HUES6 (cell line): Measurements from ENCODE around the gene VEGFD.
"Not testable (repeated sequence)": the region's sequence is repeated elsewhere in the genome, so short reads cannot be mapped to it uniquely, and the experiment has no call there.

Experiments
- H3K27ac ChIP-seq: 2 replicates; pipeline ENCODE4 v1.7.0; 2013; ENCODE audit warnings: low read depth, mild to moderate bottlenecking, low read length, inconsistent platforms
- H3K27me3 ChIP-seq: 2 replicates; pipeline ENCODE4 v1.6.1; 2013; ENCODE audit warnings: low read length; ENCODE audit not compliant: control insufficient read depth, insufficient read depth
- H3K36me3 ChIP-seq: 2 replicates; pipeline ENCODE4 v1.6.1; 2013; ENCODE audit warnings: low read length; ENCODE audit not compliant: control insufficient read depth, insufficient read depth
- H3K4me1 ChIP-seq: 2 replicates; pipeline ENCODE4 v1.6.1; 2013; ENCODE audit warnings: low read length; ENCODE audit not compliant: control insufficient read depth, insufficient read depth
- H3K4me3 ChIP-seq: 2 replicates; pipeline ENCODE4 v1.5.1; 2013; ENCODE audit warnings: low read depth, low read length
- H3K9ac ChIP-seq: one replicate; pipeline ENCODE4 v1.6.1; 2013; ENCODE audit warnings: mild to moderate bottlenecking, low read length
- H3K9me3 ChIP-seq: 2 replicates; pipeline ENCODE4 v1.6.1; 2013; ENCODE audit warnings: low read depth, low read length; ENCODE audit not compliant: control insufficient read depth, insufficient read depth

VEGFD gene

DNA sequence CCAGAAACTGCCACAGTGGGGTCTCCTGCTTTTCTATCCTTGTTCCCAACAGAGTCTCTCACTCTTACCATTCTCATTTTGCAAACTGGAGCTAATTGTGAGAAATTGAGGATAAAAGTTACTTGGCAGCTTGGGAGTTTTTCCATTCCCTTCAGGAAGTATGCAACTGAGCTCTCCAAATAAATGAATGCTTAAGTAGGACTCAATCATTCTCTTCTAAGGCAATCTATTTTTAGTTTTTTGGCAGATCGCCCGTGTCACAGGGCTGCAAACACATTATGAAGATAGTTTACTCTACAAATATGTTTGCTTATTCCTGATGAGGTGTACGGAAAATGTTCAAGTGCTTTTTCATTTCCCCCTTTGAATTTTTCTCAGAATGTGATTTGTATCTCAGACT is 74.1 kb downstream of the VEGFD start:
- H3K27me3 ChIP-seq = peaks cover 20% of the 10 kb centered on the region
- no peaks in the 10 kb centered on the region for H3K9me3 ChIP-seq
- no peaks in the 10 kb centered on the region for H3K4me1 ChIP-seq
- no peak overlapping the region for H3K4me3 ChIP-seq
- no peak overlapping the region for H3K27ac ChIP-seq
- H3K36me3 ChIP-seq = no peaks in the 10 kb centered on the region
- H3K9ac ChIP-seq = no peak overlapping the region

DNA sequence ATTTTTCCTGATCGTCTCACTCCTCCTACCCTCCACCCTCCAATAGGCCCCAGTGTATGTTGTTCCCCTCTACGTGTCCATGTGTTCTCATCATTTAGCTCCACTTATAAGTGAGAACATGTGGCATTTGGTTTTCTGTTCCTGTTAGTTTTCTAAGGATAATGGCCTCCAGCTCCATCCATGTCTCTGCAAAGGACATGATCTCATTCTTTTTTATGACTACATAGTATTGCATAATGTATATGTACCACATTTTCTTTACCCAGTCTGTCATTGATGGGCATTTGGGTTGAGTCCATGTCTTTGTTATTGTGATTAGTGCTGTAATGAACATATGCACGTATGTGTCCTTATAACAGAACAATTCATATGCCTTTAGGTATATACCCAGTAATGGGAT is 78.3 kb downstream of the VEGFD start:
- H3K9me3 ChIP-seq, H3K4me1 ChIP-seq, H3K9ac ChIP-seq, H3K4me3 ChIP-seq, H3K36me3 ChIP-seq, H3K27ac ChIP-seq: not testable (repeated sequence)
- H3K27me3 ChIP-seq = peaks cover 25% of the 10 kb centered on the region

DNA sequence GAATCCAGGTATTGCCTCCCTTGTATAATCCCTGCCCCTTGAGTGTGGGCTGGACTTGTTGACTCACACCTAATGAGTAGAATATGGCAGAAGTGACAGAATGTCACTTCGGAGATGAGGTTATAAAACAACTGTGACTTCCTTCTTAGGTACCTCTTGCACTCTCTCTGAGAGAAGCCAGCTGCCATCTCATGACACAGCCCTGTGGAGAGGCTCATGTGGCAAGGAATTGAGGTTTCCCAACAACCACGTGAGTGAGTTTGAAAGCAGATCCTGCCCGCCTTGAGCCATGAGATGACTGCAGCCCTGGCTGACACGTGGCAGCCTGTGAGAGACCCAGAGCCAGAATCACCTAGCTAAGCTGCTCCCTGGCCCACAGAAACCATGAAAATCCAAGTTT is 82.3 kb downstream of the VEGFD start:
- Histone ChIP-seq H3K27me3 (peaks cover 14% of the 10 kb centered on the region; the same call in 1 of the 2 replicates), H3K27ac (no peak overlapping the region)

DNA sequence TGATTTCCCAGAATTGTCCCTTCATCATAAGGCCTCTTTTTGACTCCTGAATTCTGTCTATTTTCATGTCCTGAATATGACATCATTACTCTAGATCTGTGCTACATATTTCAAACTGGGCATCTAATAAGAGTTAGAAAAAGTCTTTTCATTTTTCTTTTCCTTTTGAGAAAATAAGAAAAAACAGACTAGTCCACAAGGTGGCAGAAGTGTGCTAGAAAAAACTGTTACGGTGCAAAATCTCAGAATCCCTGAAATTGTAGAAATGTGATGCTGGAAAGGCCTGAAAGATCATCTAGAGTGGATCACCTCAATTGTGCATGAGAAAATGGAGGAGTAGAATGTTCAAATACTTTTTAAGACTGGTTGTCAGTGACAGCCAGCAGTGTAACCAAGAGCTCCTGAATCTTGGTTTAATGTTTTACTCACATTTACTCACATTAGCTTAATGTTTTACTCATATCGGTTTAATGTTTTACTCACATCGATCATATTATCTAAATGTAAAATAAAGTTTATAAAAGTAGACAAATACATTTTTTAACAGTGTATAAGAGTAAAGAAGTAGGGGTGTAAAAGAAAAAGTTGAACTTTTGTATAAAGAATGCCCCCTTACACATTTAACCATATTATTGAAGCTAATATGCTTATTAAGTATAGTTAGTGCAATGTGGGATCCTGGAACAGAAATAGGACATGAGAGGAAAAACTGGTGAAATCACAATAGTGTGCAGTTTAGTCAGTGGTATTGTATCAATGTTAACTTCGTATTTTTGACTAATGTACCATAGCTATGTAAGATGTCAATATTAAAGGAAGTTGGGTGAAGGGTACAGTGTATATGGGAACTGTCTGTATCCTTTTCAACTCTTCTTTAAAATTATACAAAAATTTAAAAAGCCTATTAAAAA is 84.0 kb downstream of the VEGFD start:
- H3K9ac ChIP-seq = no peak overlapping the region
- no peak overlapping the region for H3K27ac ChIP-seq
- H3K4me3 ChIP-seq = no peak overlapping the region

More for the DNA sequence above, 82.3 kb downstream of the VEGFD start:
- no peaks in the 10 kb centered on the region for H3K36me3 ChIP-seq
- no peaks in the 10 kb centered on the region for H3K4me1 ChIP-seq
- H3K4me3 ChIP-seq = no peak overlapping the region
- no peak overlapping the region for H3K9ac ChIP-seq
- H3K9me3 ChIP-seq = no peaks in the 10 kb centered on the region

DNA sequence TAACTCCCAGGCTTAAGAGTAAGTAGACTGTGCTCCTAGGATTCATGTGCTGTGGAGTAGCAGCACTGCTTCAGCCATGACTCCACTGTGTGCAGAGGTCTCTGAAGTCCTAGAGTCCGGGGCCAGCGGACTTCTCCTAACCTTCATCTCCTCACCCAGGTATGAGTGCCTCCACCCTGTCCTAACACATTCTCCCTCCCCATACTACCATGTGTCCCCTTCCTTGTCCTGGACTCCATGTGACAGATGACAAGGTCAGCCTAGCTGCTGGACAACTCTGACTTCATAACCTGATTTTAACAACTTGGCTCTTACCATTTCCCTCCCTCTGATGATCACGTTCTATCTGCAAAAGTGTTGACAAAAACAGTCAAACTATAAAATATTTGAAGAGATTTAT is 85.4 kb downstream of the VEGFD start:
- Histone ChIP-seq H3K9ac (no peak overlapping the region), H3K36me3 (no peaks in the 10 kb centered on the region), H3K27ac (no peak overlapping the region), H3K4me3 (no peak overlapping the region), H3K9me3 (no peaks in the 10 kb centered on the region), H3K27me3 (peaks cover 14% of the 10 kb centered on the region; the same call in 1 of the 2 replicates), H3K4me1 (no peaks in the 10 kb centered on the region)

More for the DNA sequence above, 84.0 kb downstream of the VEGFD start:
- no peaks in the 10 kb centered on the region for H3K4me1 ChIP-seq
- H3K9me3 ChIP-seq = no peaks in the 10 kb centered on the region
- H3K27me3 ChIP-seq = peaks cover 14% of the 10 kb centered on the region; the same call in 1 of the 2 replicates
- no peaks in the 10 kb centered on the region for H3K36me3 ChIP-seq

DNA sequence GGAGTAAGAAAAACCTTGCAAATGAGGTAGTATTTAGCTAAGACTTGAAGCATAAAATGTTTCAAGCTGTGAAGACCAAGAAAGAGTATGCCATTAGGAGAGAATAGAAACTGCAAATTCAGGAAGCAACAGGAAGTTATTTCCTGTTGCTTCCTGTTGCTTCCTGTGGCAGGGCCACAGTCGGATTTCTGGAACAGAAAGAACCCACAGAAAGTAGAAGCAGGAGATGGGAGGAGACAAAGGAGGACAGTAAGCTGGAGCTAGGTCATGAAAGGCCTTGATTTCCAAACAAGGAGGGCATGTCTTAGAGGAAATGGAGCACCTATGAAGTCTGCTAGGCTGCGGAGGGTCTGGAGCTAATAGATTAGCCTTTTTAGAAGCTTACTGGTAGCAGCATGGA is 86.0 kb downstream of the VEGFD start:
- no peaks in the 10 kb centered on the region for H3K9me3 ChIP-seq
- no peak overlapping the region for H3K4me3 ChIP-seq
- no peaks in the 10 kb centered on the region for H3K36me3 ChIP-seq
- H3K9ac ChIP-seq = no peak overlapping the region
- no peak overlapping the region for H3K27ac ChIP-seq
- peaks cover 14% of the 10 kb centered on the region; the same call in 1 of the 2 replicates for H3K27me3 ChIP-seq
- no peaks in the 10 kb centered on the region for H3K4me1 ChIP-seq
